GM21423 (cell line): ENCODE data around the gene APH1A.
"Not testable (repeated sequence)": the region's sequence is repeated elsewhere in the genome, so short reads cannot be mapped to it uniquely, and the experiment has no call there.

Experiments
- ATAC-seq: cut with Tn5 transposase; IDR thresholded peaks from one replicate; pipeline ENCODE4 v1.9.1; 2021; ENCODE audit warnings: mild to moderate bottlenecking, moderate library complexity; ENCODE audit not compliant: unreplicated experiment

Gene APH1A

GRCh38 chr1:150234566-150235293 lies 34.1 kb downstream of the APH1A start:
- peak; percentile 43 for ATAC-seq

- ATAC-seq, result no peak
Observed at GRCh38 chr1:150234309-150234565, 34.6 kb downstream of the APH1A start.

GRCh38 chr1:150233359-150234308 lies 35.2 kb downstream of the APH1A start:
- no peak for ATAC-seq

- not testable (repeated sequence) for ATAC-seq
Observed at GRCh38 chr1:150232921-150233320, 35.9 kb downstream of the APH1A start.

- ATAC-seq, result not testable (repeated sequence)
Observed at GRCh38 chr1:150228246-150228645, 40.6 kb downstream of the APH1A start.

- no peak for ATAC-seq
Observed at GRCh38 chr1:150227228-150227627, 41.6 kb downstream of the APH1A start.

- ATAC-seq, result no peak
Observed at GRCh38 chr1:150226486-150226885, 42.3 kb downstream of the APH1A start.

GRCh38 chr1:150225546-150225945 lies 43.3 kb downstream of the APH1A start:
- ATAC-seq, result no peak

GRCh38 chr1:150224983-150225382 lies 43.8 kb downstream of the APH1A start:
- no peak for ATAC-seq

GRCh38 chr1:150221552-150221951 lies 47.3 kb downstream of the APH1A start:
- ATAC-seq, result no peak

- not testable (repeated sequence) for ATAC-seq
Observed at GRCh38 chr1:150215855-150216254, 53.0 kb downstream of the APH1A start.
